Calu3 (cell line): ENCODE results near the gene MID1IP1. TPM values are rescaled to one million over a fixed set of nuclear protein-coding genes. Genes with fewer than 3 reads are reported as not detected.

ENCODE experiments used
- Bru-seq: library from RNA; stranded (reverse); fragments of 400-500 nt; gene quantifications from one replicate; lab custom pipeline; 2021; lab: Mats Ljungman, UMichigan
- BruChase-seq, 2 experiments: library from RNA; stranded (reverse); fragments of 400-500 nt; gene quantifications; one replicate each; lab custom pipeline; 2021; lab: Mats Ljungman, UMichigan
- BruUV-seq: library from RNA; stranded (reverse); fragments of 400-500 nt; replicated peaks from 2 replicates; lab custom pipeline; 2021; lab: Mats Ljungman, UMichigan
- CTCF ChIA-PET: fragments of 300-600 bp; sonication (Branson Sonifier 250); formaldehyde crosslinking; loops from one replicate; lab custom pipeline; 2022; ENCODE audit warnings: antibody characterized with exemption; lab: Charles Lee
- DNase-seq: peaks from one replicate; pipeline ENCODE4 v3.0.0; 2022
- H3K27ac Mint-ChIP-seq: one replicate; pipeline ENCODE4 v1.8.0; 2022; ENCODE audit warnings: mixed read lengths; ENCODE audit not compliant: unreplicated experiment
- H3K27me3 Mint-ChIP-seq: one replicate; pipeline ENCODE4 v1.8.0; 2022; ENCODE audit warnings: mixed read lengths; ENCODE audit not compliant: unreplicated experiment
- H3K36me3 Mint-ChIP-seq: one replicate; pipeline ENCODE4 v1.8.0; 2022; ENCODE audit warnings: mild to moderate bottlenecking, moderate library complexity, mixed read lengths; ENCODE audit not compliant: insufficient read depth, unreplicated experiment
- H3K4me1 Mint-ChIP-seq: one replicate; pipeline ENCODE4 v1.8.0; 2022; ENCODE audit warnings: mild to moderate bottlenecking, low read depth, mixed read lengths; ENCODE audit not compliant: unreplicated experiment
- H3K4me3 Mint-ChIP-seq: one replicate; pipeline ENCODE4 v1.8.0; 2022; ENCODE audit warnings: mild to moderate bottlenecking, low read depth, moderate library complexity, mixed read lengths; ENCODE audit not compliant: unreplicated experiment
- H3K9me3 Mint-ChIP-seq: one replicate; pipeline ENCODE4 v1.8.0; 2022; ENCODE audit warnings: low read depth, mixed read lengths; ENCODE audit not compliant: unreplicated experiment
- intact Hi-C: fragments of 100-400 bp; cut with micrococcal nuclease; formaldehyde crosslinking; loops from one replicate; pipeline ENCODE4 v1.10.0; 2022; ENCODE audit not compliant: unreplicated experiment
- long read RNA-seq: library from polyadenylated mRNA; stranded (forward); transcript quantifications from one replicate; pipeline ENCODE4 v2.0.0, GENCODE V29; 2022
- total RNA-seq: library from RNA; stranded (reverse); gene quantifications from 2 replicates; pipeline ENCODE4 v1.2.3, GENCODE V29; 2022
- TF ChIP-seq, protein P1 (sequence below): fragments of 200-600 bp; IDR thresholded peaks from one replicate; pipeline ENCODE4 v1.8.0; 2022; ENCODE audit warnings: antibody characterized with exemption; ENCODE audit not compliant: unreplicated experiment

Gene MID1IP1, protein sequence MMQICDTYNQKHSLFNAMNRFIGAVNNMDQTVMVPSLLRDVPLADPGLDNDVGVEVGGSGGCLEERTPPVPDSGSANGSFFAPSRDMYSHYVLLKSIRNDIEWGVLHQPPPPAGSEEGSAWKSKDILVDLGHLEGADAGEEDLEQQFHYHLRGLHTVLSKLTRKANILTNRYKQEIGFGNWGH
- 46.7 and 53.5 TPM in 2 replicates for total RNA-seq
- Bru-seq, nascent RNA = percentile 89 among the genes with signal in this experiment
- percentile 93 among the genes with signal in this experiment for BruChase-seq, experiment 1, labeled RNA remaining after a 6-hour chase
- percentile 96 among the genes with signal in this experiment for BruChase-seq, experiment 2, labeled RNA remaining after a 2-hour chase
- long read RNA-seq, transcript MID1IP1-201 (2 exons, 2,536 nt) = major isoform, 25 of 40 reads
- long read RNA-seq, partial matches to known transcripts = 0 of 40 reads
- long read RNA-seq, other reads (novel, unspliced or antisense) = 15 of 40 reads

- TF ChIP-seq, protein P1, sequence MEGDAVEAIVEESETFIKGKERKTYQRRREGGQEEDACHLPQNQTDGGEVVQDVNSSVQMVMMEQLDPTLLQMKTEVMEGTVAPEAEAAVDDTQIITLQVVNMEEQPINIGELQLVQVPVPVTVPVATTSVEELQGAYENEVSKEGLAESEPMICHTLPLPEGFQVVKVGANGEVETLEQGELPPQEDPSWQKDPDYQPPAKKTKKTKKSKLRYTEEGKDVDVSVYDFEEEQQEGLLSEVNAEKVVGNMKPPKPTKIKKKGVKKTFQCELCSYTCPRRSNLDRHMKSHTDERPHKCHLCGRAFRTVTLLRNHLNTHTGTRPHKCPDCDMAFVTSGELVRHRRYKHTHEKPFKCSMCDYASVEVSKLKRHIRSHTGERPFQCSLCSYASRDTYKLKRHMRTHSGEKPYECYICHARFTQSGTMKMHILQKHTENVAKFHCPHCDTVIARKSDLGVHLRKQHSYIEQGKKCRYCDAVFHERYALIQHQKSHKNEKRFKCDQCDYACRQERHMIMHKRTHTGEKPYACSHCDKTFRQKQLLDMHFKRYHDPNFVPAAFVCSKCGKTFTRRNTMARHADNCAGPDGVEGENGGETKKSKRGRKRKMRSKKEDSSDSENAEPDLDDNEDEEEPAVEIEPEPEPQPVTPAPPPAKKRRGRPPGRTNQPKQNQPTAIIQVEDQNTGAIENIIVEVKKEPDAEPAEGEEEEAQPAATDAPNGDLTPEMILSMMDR = no peak
- TSS peak; percentile 60 for BruUV-seq
- CTCF ChIA-PET = no interaction called here
- no peaks in the 10 kb centered on the region for H3K9me3 Mint-ChIP-seq
- peaks cover 56% of the 10 kb centered on the region for H3K36me3 Mint-ChIP-seq
- DNase-seq = peak; percentile 94
- H3K4me3 Mint-ChIP-seq = peak within 1 kb of the TSS; percentile 97
- H3K27me3 Mint-ChIP-seq = no peaks in the 10 kb centered on the region
- H3K4me1 Mint-ChIP-seq = peaks cover 9% of the 10 kb centered on the region
- peak within 1 kb of the TSS; percentile 99 for H3K27ac Mint-ChIP-seq
- intact Hi-C loops = loop anchor here (5.0 kb wide), 1 partner anchor 66 kb away; no protein-coding TSS in a partner anchor
These were observed at the start of gene MID1IP1 for GRCh38 chrX:38800981-38801845. TSS of gene MID1IP1 (plus strand) at chrX:38801459. CDS start at chrX:38804947, 3,488 bp downstream.

GRCh38 chrX:38754102-38754790 is 47.0 kb upstream of the MID1IP1 start:
- H3K4me3 Mint-ChIP-seq = no peak overlapping the region
- H3K9me3 Mint-ChIP-seq = peaks cover 2% of the 10 kb centered on the region
- no TSS peak for BruUV-seq
- TF ChIP-seq, protein P1 = peak; percentile 52
- H3K27me3 Mint-ChIP-seq = peaks cover 40% of the 10 kb centered on the region
- peak; percentile 51 for DNase-seq
- CTCF ChIA-PET = no interaction called here
- H3K36me3 Mint-ChIP-seq = no peaks in the 10 kb centered on the region
- intact Hi-C loops = loop anchor here (2.0 to 5.0 kb wide), 2 partner anchors 398 to 489 kb away; no protein-coding TSS in a partner anchor
- no peak overlapping the region for H3K27ac Mint-ChIP-seq
- H3K4me1 Mint-ChIP-seq = no peaks in the 10 kb centered on the region

DNA sequence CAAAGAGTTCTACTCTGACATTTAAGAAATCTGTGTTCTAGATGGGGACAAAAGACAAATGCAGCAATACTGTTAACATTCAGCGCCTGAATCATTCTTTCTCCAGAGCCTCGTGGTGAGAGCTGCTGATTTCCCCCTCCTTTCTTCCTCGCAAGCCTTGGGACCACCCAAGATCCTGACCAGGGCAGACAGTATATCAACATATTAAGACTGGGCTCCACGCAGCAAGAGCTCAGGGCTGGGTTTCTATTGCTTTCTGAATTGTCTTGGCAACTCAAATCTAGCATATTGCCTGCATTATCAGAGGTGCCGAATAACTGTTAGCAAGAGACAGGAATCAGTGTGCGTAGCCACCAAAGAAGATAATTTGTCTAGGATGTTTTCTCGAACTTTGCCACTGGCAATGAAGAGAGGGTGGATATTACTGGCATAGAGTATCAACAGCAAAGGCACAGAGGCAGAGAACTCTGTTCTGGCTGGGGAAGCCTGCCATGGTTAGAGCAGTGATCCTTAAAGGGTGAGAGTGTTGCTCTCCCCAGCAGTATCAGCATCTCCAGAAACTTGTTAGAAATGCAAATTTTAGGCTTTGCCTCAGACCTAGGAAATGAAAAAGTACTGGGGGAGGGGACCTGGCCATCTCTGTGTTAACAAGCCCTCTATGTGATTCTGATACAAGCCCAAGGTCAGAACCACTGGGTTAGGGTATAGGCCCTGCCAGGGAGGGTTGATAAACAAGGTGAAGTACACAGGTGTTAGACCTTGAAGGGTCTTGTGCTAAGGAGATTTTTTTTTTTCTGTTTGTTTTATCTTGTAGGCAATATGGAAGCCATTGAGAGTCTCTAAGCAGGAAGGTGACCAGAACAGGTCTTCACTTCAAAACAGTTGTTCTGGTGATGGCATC is 46.2 kb upstream of the MID1IP1 start:
- Mint-ChIP-seq H3K27me3 (peaks cover 32% of the 10 kb centered on the region), H3K4me3 (no peak overlapping the region), H3K36me3 (no peaks in the 10 kb centered on the region), H3K4me1 (no peaks in the 10 kb centered on the region), H3K27ac (no peak overlapping the region), H3K9me3 (peaks cover 2% of the 10 kb centered on the region)
- BruUV-seq = no TSS peak
- TF ChIP-seq, protein P1 = no peak
- CTCF ChIA-PET = no interaction called here
- intact Hi-C loops = loop anchor here (2.0 to 5.0 kb wide), 2 partner anchors 397 to 488 kb away; no protein-coding TSS in a partner anchor
- DNase-seq = no peak
